ENCODE measurements around the gene TDRD12.
A peak's percentile ranks its signal among the peaks of the same experiment; 100 is the strongest.

Gene TDRD12

GRCh38 chr19:32869369-32869965, 149.9 kb downstream of the TDRD12 start, which contains the start of gene SLC7A9:
TSS of gene SLC7A9 (minus strand) at chr19:32869767. CDS start at chr19:32868534, 1,233 bp downstream.
- no peak for DNase-seq (ENCODE audit: low spot score)

DNA sequence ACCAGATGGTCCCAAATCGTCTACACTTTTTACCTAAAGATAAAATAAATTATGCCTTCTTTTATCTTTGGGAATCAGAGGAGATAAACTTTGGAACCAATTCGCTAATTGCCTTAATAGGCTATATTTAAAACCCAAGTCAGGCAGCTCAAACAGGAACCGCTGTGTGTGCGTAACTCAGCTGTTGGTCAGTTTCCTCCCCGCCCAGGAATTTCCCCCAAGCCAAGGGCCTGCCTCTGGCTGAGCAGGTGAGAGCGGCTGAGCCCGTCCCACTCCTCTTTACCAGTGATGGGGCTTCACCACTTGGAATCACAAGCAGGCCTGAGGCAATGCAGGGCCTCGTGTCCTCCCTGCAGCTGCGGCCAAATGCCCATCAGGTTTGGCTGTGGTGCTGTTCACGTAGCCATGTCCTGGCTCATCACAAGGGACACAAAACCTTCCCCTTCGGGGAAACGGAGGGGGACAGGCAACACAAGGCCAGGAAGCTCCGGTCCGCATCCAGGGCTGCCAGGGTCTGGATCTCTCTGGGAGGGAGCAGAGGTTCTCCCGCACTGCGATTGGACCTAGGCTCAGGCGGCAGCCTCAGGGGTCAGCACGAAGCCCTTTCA, 150.5 kb downstream of the TDRD12 start:
- peak; percentile 37 for DNase-seq (ENCODE audit: low spot score)

DNA sequence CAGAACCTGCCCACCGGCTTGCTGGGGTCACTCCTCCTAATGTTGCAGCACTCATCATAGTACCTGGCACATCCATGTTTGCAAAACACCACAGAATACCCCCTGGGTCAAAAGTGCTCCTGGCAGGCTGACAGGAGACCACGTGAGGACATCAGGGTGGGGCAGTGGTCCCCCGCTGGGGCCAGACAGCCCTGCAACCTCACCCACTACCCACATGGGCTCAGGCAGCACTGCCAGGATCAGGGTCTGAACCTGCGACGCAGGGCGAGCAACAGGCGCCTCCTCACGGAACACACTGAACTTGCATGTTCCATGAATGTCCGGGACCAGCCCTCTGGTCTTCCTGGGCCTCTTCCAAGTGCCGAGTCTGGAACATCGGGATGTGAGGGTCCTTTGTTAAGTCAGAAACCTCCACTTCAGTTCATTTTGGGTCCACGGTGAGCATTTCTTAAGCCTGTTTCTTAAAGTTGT, 151.4 kb downstream of the TDRD12 start:
- no peak for DNase-seq (ENCODE audit: low spot score)

DNA sequence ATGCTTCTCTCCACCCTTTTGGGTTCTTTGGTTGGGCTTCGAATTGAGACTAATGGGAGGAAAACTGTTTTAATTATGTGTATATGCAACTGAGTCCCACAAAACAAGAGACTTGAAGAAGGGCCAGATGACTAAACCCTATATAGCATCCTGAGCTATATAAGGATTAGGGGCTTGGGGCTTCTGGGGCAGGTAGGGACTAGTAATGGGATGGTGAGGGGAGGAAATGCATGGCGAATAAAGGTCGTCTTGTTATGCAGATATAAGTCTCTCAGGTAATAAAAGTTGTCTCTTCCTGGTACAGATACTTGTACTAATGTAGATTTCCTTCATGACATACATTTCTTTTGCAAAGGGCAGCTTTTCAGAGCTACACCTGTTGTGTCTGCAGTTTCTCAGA, 152.8 kb downstream of the TDRD12 start:
- no peak for DNase-seq (ENCODE audit: low spot score)

- DNase-seq (ENCODE audit: low spot score), result no peak
These were observed 153.8 kb downstream of the TDRD12 start for GRCh38 chr19:32873247-32873959.

GRCh38 chr19:32874605-32875004, 155.0 kb downstream of the TDRD12 start:
- DNase-seq (ENCODE audit: low spot score), result no peak

DNA sequence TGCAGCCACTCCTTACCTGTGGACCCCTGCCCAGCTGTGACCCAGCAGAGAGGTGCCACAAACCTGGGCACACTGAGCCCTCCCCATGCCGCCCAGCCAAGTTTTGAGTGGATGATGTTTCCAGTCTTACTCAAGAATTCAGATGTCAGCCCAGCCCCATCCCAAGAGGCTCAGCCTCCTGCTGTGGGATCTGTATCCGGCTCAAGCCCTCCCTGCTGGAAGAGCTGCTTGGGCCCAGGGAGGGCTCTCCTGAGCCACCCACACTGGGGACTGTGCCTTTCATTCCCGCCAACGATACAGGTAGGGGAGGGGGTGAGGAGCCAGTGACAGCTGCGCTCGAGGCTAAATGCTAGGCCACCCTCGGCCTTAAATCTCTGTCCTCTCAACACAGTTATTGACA, 155.9 kb downstream of the TDRD12 start:
- no peak for DNase-seq (ENCODE audit: low spot score)

DNA sequence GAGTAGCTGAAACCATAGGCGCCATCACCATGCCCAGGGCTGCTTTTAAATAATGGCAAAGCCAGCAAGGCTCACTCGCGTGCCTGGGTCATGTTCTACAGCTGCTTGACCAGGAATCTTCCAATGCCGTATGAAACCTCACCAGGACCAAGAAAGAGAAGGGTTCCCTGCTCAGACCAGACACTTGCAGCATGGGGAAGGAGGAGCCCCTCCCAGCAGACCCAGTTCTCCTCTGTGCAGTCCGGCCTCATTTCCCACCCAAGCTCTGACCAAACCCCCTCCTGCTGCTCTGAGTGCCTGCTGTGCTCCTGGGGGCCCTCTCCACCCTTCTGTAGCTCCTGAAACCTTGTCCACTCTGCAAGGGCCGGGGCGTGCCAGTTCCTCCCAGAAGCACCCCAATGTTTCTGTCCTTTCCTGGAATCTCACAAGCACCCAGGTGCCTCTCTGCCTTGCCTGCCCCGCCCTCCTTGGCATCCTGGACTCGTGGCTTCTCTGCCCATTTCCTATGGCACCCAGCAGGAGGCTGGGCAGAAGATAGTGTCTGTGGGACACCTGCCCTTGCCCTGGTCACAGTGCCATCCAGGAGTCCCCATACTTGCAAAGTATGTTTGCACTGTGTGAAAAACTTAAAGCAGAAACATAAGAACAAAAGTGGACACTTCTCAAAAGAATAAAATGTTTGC, 156.8 kb downstream of the TDRD12 start:
- no peak for DNase-seq (ENCODE audit: low spot score)

GRCh38 chr19:32876919-32877285, 157.3 kb downstream of the TDRD12 start:
- DNase-seq (ENCODE audit: low spot score), result no peak
